GM23338 (cell line): ENCODE results near the gene MIS12. TPM values are rescaled to one million over a fixed set of nuclear protein-coding genes. Genes with fewer than 3 reads are reported as not detected.
A peak's percentile ranks its signal among the peaks of the same experiment; 100 is the strongest.

Experiments used
- ATAC-seq: fragments of 200-7000 bp; cut with Tn5 transposase; 3 replicates; pipeline ENCODE4 v1.9.1; 2020
- DNase-seq: peaks from one replicate; pipeline ENCODE4 v3.0.0-alpha.2; 2015; ENCODE audit warnings: low spot score
- H2AFZ ChIP-seq: fragments of 200-600 bp; sonication (generic); 2 replicates; pipeline ENCODE4 v1.8.0; 2016; ENCODE audit warnings: antibody characterized with exemption, mild to moderate bottlenecking, moderate library complexity
- H3F3A ChIP-seq: fragments of 200-600 bp; sonication (generic); replicated peaks from 2 replicates; pipeline ENCODE4 v1.8.0; 2017; ENCODE audit warnings: antibody characterized with exemption, mixed run types, low read depth
- H3K27ac ChIP-seq: fragments of 200-600 bp; sonication (generic); 2 replicates; pipeline ENCODE4 v1.6.1; 2016; ENCODE audit warnings: low read depth
- H3K27me3 ChIP-seq: fragments of 200-600 bp; sonication (generic); 2 replicates; pipeline ENCODE4 v1.8.0; 2016; ENCODE audit warnings: mild to moderate bottlenecking, mixed run types, moderate library complexity; ENCODE audit not compliant: insufficient read depth
- H3K36me3 ChIP-seq: fragments of 200-600 bp; sonication (generic); 2 replicates; pipeline ENCODE4 v1.8.0; 2016; ENCODE audit warnings: mild to moderate bottlenecking; ENCODE audit not compliant: insufficient read depth
- H3K4me1 ChIP-seq: fragments of 200-600 bp; sonication (generic); 2 replicates; pipeline ENCODE4 v1.8.0; 2016; ENCODE audit warnings: mild to moderate bottlenecking, moderate library complexity; ENCODE audit not compliant: insufficient read depth
- H3K4me2 ChIP-seq: fragments of 200-600 bp; sonication (generic); 2 replicates; pipeline ENCODE4 v1.7.1; 2017; ENCODE audit warnings: mixed run types
- H3K4me3 ChIP-seq: fragments of 200-600 bp; sonication (generic); 2 replicates; pipeline ENCODE4 v1.6.1; 2016; ENCODE audit warnings: mixed run types
- H3K79me2 ChIP-seq: fragments of 200-600 bp; sonication (generic); replicated peaks from 2 replicates; pipeline ENCODE4 v1.8.0; 2017; ENCODE audit warnings: mild to moderate bottlenecking; ENCODE audit not compliant: insufficient read depth
- H3K9me2 ChIP-seq: fragments of 200-600 bp; sonication (generic); 2 replicates; pipeline ENCODE4 v1.8.0; 2017; ENCODE audit not compliant: insufficient read depth
- H4K20me1 ChIP-seq: fragments of 200-600 bp; sonication (generic); replicated peaks from 2 replicates; pipeline ENCODE4 v1.8.0; 2017; ENCODE audit warnings: mild to moderate bottlenecking; ENCODE audit not compliant: insufficient read depth
- H3K27ac Mint-ChIP-seq: 2 replicates; pipeline ENCODE4 v1.8.0; 2020; ENCODE audit warnings: inconsistent platforms, mild to moderate bottlenecking, moderate library complexity, mixed read lengths
- H3K27me3 Mint-ChIP-seq: 3 replicates; pipeline ENCODE4 v1.8.0; 2022; ENCODE audit warnings: low read depth, mild to moderate bottlenecking, moderate library complexity, mixed read lengths, inconsistent platforms; ENCODE audit not compliant: insufficient read depth, poor library complexity
- H3K36me3 Mint-ChIP-seq: 3 replicates; pipeline ENCODE4 v1.8.0; 2021; ENCODE audit warnings: low read depth, mild to moderate bottlenecking, inconsistent platforms, moderate library complexity, mixed read lengths
- H3K4me1 Mint-ChIP-seq: 3 replicates; pipeline ENCODE4 v1.8.0; 2020; ENCODE audit warnings: mild to moderate bottlenecking, inconsistent platforms, mixed read lengths
- H3K4me3 Mint-ChIP-seq: 3 replicates; pipeline ENCODE4 v1.8.0; 2021; ENCODE audit warnings: moderate library complexity, mild to moderate bottlenecking, inconsistent platforms, mixed read lengths
- H3K9me3 Mint-ChIP-seq: 3 replicates; pipeline ENCODE4 v1.8.0; 2020; ENCODE audit warnings: moderate library complexity, mild to moderate bottlenecking, inconsistent platforms, mixed read lengths
- CREB1 ChIP-seq: fragments of 250-450 bp; sonication (Bioruptor Pico); IDR thresholded peaks from 2 replicates; pipeline ENCODE4 v1.5.0; 2020; ENCODE audit warnings: low read depth, mild to moderate bottlenecking, moderate library complexity
- CTCF ChIP-seq, 2 experiments: fragments of 200-600 bp in 1 of 2; sonication (generic) in 1 of 2; conservative IDR thresholded peaks; 2 replicates each; pipeline versions ENCODE4 v1.5.1 to v1.6.1; 2016 to 2017; ENCODE audit warnings: antibody characterized with exemption in 2 of 2, low read depth in 2 of 2, mild to moderate bottlenecking in 2 of 2, moderate library complexity in 1 of 2
- POLR2AphosphoS5 ChIP-seq: IDR thresholded peaks from 2 replicates; pipeline ENCODE4 v1.6.1; 2016; ENCODE audit warnings: antibody characterized with exemption, low read depth
- STAT1 ChIP-seq: IDR thresholded peaks from one replicate; pipeline ENCODE4 v1.6.1; 2016; ENCODE audit warnings: antibody characterized with exemption; ENCODE audit not compliant: unreplicated experiment
- ZNF331 ChIP-seq: fragments of 250-450 bp; sonication (Bioruptor Pico); IDR thresholded peaks from 2 replicates; pipeline ENCODE4 v1.5.0; 2020; ENCODE audit warnings: low read depth, mild to moderate bottlenecking, moderate library complexity
- polyA plus RNA-seq: library from polyadenylated mRNA; unstranded; fragments of >200 nt; fragmentation: Nextera tagmentation; extraction: Ambion mirVana; gene quantifications from 2 replicates; pipeline ENCODE4 v1.2.1, GENCODE V29; 2016
- total RNA-seq: library from RNA; depleted of rRNA; stranded (reverse); fragments of >200 nt; shearing (Covaris generic); gene quantifications from 2 replicates; pipeline ENCODE4 v1.2.3, GENCODE V29; 2014
- TF ChIP-seq, protein P1 (sequence below): IDR thresholded peaks from 2 replicates; pipeline ENCODE4 v1.6.1; 2016; ENCODE audit warnings: antibody characterized with exemption

MIS12 gene
- total and polyA plus RNA-seq, 2 experiments from 2014 or later = 14.0 to 22.8 TPM

- DNase-seq (no peak), ATAC-seq (peak; percentile 64)
- H3K4me3 Mint-ChIP-seq = no peak overlapping the region
- H3K9me3 Mint-ChIP-seq = no peaks in the 10 kb centered on the region
- H2AFZ ChIP-seq = no peak overlapping the region
- TF ChIP-seq, protein P1, sequence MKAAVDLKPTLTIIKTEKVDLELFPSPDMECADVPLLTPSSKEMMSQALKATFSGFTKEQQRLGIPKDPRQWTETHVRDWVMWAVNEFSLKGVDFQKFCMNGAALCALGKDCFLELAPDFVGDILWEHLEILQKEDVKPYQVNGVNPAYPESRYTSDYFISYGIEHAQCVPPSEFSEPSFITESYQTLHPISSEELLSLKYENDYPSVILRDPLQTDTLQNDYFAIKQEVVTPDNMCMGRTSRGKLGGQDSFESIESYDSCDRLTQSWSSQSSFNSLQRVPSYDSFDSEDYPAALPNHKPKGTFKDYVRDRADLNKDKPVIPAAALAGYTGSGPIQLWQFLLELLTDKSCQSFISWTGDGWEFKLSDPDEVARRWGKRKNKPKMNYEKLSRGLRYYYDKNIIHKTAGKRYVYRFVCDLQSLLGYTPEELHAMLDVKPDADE = no peak
- TF ChIP-seq ZNF331 (CRISPR knock-in tag) (no peak), POLR2AphosphoS5 (no peak), STAT1 (no peak), CTCF (conservative IDR thresholded peaks at IDR 0.05; ENCODE audit: low read depth in 2 of 2) (peak in 1 of 2 experiments; percentile 45; a peak in 2 of 4 replicates), CREB1 (CRISPR knock-in tag) (no peak)
- no peaks in the 10 kb centered on the region for H3F3A ChIP-seq
- no peaks in the 10 kb centered on the region for H3K9me2 ChIP-seq
- H3K27me3 Mint-ChIP-seq = peaks cover 3% of the 10 kb centered on the region
- H3K4me1 Mint-ChIP-seq = no peaks in the 10 kb centered on the region
- no peaks in the 10 kb centered on the region for H4K20me1 ChIP-seq
- no peaks in the 10 kb centered on the region for H3K27me3 ChIP-seq
- H3K4me3 ChIP-seq = no peak overlapping the region
- H3K27ac Mint-ChIP-seq = no peak overlapping the region
- no peaks in the 10 kb centered on the region for H3K36me3 ChIP-seq
- H3K36me3 Mint-ChIP-seq = no peaks in the 10 kb centered on the region
- no peak overlapping the region for H3K4me2 ChIP-seq
- no peak overlapping the region for H3K27ac ChIP-seq
- no peaks in the 10 kb centered on the region for H3K79me2 ChIP-seq
- no peaks in the 10 kb centered on the region for H3K4me1 ChIP-seq
Observed at GRCh38 chr17:5522476-5522875, 36.1 kb downstream of the MIS12 start.

- no peak overlapping the region; the same call in 1 of the 2 replicates for H3K27ac Mint-ChIP-seq
- no peak overlapping the region for H2AFZ ChIP-seq
- H3K9me2 ChIP-seq = no peaks in the 10 kb centered on the region
- no peaks in the 10 kb centered on the region for H3K79me2 ChIP-seq
- no peaks in the 10 kb centered on the region for H3K27me3 ChIP-seq
- H3K4me2 ChIP-seq = no peak overlapping the region
- DNase-seq (no peak), ATAC-seq (no peak)
- no peaks in the 10 kb centered on the region for H3K36me3 ChIP-seq
- no peak overlapping the region for H3K27ac ChIP-seq
- no peak for TF ChIP-seq ZNF331 (CRISPR knock-in tag)
- TF ChIP-seq, protein P1 = no peak
- no peaks in the 10 kb centered on the region for H3K27me3 Mint-ChIP-seq
- H3K4me1 Mint-ChIP-seq = no peaks in the 10 kb centered on the region
- no peaks in the 10 kb centered on the region for H3K36me3 Mint-ChIP-seq
- H3K4me1 ChIP-seq = no peaks in the 10 kb centered on the region
- no peaks in the 10 kb centered on the region for H3F3A ChIP-seq
- no peak overlapping the region for H3K4me3 Mint-ChIP-seq
- H4K20me1 ChIP-seq = no peaks in the 10 kb centered on the region
- no peak overlapping the region for H3K4me3 ChIP-seq
- H3K9me3 Mint-ChIP-seq = no peaks in the 10 kb centered on the region
Observed at GRCh38 chr17:5523249-5523648, 36.9 kb downstream of the MIS12 start.
